Left colon (tissue), 2 donors: ENCODE results near the gene ID3. TPM values are rescaled to one million over a fixed set of nuclear protein-coding genes. Genes with fewer than 3 reads are reported as not detected.

Source experiments
- ATAC-seq: fragments of 200-7000 bp; cut with Tn5 transposase; one replicate; pipeline ENCODE4 v1.9.1; 2020; ENCODE audit warnings: mild to moderate bottlenecking, moderate library complexity
- DNase-seq, 2 donors: peaks; one replicate each; pipeline ENCODE4 v3.0.0-alpha.2; 2020
- intact Hi-C, 2 donors: fragments of 100-400 bp; cut with DNase I in 1 of 2; cut with micrococcal nuclease in 1 of 2; formaldehyde crosslinking; loops; one replicate each; pipeline versions ENCODE4 v1.11.2 to v1.14.0; 2022; cut with DNase I, micrococcal nuclease
- total RNA-seq, 2 donors: library from RNA; stranded (reverse); fragmentation: NEBNext Ultra II Directional; extraction: Animal tissue kit (Norgen Biotek cat#: 25700); gene quantifications; one replicate each; pipeline ENCODE4 v1.2.1, GENCODE V29; 2021
- donor health status: DM: no; HTN: no; CAD: no.
- donor health status: DM: yes; HTN: yes; CAD: no.

ID3 gene
- total RNA-seq, 2 donors from 2014 or later: 131 to 223 TPM

DNA sequence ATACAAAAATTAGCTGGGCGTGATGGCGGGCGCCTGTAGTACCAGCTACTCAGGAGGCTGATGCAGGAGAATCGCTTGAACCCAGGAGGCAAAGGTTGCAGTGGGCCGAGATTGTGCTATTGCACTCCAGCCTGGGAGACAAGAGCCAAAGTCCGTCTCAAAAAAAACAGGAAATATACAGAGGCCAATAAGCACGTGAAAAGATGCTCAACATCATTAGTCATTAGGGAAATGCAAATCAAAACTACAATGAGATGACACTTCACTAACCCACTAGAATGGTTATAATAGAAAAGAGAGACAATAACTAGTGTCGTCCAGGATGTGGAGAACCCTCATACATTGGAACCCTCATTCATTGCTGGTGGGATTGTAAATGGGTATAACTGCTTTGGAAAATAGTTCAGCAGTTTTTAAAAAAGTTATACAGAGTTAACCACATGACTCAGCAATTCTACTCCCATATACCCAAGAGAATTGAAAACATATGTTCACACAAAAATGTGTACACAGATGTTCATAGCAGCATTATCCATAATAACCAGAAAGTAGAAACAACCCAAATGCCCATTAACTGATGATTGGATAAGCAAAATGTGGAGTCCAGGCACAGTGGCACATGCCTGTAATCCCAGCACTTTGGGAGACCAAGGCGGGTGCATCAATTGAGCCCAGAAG lies 21.9 kb downstream of the ID3 start:
- DNase-seq: no peak
- intact Hi-C loops: no loop called here

DNA sequence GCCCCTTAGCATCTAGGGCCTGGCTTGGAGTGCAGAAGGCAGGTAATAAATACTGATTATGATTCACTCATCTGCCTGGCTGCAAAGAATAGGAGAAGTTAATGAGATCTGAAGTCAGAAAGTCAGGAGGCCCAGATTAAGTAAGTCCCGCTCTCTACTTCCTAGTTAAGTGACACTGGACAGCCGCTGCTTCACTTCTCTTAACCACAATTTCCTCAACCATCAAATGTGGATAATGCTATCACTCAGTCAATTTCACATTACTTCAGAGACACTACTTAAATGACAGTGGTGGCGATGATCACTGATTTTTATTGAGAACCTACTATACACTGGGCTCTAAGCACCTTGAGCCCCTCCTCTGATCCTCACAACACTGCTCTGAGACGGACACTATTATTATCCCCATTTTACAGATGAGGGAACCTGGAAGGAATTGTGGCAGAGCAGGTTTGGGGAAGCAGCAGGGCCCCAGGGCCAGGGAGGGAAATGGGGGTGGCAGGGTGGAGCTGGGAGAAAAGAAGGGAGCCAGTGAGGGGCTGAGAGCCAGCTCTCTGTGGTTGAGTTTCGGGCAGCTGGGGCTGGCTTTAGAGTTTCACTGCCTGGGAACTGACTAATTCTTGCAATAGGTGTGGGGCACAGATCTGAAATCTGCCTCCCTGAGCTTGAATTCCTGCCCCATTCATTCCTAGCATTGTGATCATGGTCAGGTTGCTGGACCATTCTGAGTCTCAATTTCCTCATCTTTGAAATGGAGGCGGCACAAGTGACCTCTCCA lies 25.9 kb downstream of the ID3 start:
- DNase-seq (no peak), ATAC-seq (no peak)
- intact Hi-C loops: no loop called here

More for the DNA sequence above, 21.9 kb downstream of the ID3 start:
- peak; percentile 35 for ATAC-seq

DNA sequence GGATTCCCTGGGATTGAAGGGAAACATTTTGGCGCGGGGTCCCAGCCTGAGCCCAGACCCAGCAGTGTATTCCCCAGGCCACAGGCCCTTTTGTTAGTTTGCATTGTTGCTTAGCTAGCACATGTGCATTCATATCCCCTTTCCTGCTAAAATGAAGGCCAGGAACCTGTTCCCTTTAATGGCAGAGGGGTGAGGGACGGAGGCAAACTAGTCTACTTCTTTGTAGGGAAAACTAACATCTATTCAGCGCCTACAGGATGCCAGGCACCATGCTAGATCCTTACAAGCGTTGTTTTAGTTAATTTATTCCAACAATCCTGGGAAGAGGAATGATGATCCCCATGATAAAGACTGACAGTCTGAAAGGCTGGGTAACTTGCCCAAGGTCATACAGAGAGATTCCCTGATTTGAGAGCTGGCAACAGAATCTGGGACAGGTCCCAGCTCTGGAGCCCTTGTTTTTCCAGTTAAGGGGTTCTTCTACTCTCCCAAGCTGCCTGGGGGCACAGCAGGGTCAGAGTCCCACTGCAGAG lies 27.7 kb downstream of the ID3 start:
- no peak for DNase-seq
- no peak for ATAC-seq
- intact Hi-C loops: no loop called here

DNA sequence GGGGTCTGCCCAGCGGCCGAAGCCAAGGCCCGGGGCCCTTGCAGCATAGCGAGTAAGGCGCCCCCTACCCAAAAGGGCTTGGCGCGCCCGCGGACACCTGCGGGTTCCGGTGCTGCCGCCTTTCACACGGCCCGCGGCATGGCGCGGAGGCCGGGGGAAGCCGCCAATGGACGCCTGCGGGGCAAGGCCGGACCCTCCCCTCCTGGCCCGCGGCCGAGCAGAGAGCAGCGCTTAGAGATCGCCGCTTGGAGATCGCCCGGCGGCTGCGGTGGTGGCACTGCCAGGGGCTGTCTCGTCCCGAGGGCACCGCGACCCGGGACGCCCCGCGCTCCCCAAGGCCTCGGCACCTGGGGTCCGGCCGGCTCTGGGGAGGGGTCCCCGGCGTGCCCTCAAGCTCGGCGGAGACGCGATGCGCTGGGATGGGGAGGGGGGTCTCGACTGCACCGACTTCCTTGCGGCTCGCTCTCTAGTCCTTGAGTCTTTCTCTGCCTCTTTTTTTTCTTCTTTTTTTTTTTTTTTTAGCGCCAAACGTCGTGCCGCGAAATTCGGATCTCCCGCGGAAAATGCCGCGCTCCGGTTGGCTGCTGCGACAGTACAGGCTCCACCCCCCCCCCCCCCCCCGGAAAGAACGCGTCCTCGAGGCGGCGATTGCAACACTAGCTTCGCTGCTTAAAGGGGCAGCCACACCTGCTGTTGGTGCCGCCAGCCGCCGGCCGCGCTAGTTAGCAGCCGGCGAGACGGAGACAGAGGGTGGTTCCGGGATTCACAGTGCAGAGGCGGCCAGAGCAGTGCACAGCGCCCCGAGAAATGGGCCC lies 28.3 kb downstream of the ID3 start, which contains the start of gene E2F2:
Gene E2F2, minus strand, starts transcription at position 487 of the 815 bp plus-strand sequence. Its CDS starts 440 bp downstream, at position 47.
- intact Hi-C loops: no loop called here
- DNase-seq (peak; percentile 87 to 90), ATAC-seq (peak; percentile 53)

DNA sequence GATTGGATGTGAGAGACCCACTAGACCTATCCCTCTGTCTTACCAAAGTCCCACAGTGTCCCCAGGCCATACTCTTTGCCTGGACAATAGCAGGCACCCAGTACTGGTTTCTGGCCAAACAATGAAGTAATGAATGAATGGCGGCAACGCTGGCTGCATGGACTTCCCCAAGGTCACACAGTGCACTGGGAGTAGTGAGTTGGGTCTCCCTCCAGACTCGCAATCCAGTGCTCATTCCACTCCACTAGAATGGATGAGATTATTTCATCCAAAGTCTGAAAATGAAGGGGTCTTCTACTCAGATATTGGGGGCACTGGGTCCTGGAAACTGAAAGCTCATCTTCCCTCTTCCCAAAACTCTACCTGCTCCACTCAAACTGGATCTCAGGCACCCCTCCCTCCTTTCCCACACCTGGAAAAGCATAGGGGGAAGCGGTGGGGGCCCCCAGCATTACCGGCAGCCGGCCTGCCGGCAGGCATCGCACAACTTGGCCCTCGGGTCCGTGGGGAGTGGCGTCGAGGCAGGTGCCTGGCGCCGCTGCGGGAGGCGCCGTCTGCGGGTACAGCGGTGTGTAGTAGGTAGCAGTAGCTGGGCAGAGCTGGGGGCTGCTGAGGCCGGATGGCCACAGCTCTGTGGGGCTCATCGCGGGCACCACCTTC lies 29.1 kb downstream of the ID3 start:
- intact Hi-C loops: no loop called here
- DNase-seq: peak in 1 of 2 donors; percentile 48

DNA sequence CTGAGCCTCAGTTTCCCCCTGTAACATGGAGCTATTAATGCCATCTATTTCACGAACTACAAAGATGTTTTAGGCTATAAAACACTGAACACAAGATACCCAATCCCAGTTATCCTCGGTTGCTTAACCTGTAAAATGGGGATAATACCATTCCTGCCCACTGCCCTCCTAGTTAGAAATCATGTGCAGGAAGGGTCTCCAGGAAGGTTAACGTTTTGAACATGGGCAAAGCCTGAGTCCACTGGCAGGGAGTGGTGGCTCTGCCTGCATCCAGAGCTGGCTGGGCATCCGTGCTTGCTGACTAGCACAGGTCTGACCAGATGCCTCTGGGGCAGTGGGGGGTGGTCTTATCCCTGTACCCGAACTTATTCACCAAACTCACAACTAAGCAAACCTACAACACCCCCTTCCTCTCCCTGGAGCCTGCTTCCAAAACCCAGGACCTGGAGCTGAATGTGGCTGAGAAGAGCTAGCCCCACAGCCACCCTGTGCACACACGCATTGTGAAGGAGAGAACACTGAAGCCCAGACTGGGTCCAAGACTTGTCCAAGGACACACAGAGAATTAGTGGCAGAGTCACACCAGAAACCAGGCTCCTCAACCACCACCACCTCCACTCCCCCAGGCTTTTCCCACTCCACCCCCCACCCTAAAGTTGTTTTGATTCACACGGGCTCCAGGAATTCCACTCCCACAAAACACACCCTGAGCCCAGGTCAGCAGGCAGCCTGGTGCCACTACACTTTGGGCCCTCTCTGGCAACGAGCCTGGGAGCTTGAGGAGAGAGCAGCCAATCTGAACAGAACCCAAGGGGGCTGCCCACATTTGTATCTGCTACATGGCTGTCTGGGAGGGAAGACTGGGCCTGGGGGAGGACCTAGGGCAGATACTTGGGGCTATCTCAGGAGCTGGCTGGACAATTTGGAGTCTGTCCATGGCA lies 29.9 kb downstream of the ID3 start:
- intact Hi-C loops: no loop called here
- ATAC-seq: peak; percentile 14
- peak; percentile 53 to 74 for DNase-seq

More for the DNA sequence above, 29.1 kb downstream of the ID3 start:
- ATAC-seq: peak; percentile 41

DNA sequence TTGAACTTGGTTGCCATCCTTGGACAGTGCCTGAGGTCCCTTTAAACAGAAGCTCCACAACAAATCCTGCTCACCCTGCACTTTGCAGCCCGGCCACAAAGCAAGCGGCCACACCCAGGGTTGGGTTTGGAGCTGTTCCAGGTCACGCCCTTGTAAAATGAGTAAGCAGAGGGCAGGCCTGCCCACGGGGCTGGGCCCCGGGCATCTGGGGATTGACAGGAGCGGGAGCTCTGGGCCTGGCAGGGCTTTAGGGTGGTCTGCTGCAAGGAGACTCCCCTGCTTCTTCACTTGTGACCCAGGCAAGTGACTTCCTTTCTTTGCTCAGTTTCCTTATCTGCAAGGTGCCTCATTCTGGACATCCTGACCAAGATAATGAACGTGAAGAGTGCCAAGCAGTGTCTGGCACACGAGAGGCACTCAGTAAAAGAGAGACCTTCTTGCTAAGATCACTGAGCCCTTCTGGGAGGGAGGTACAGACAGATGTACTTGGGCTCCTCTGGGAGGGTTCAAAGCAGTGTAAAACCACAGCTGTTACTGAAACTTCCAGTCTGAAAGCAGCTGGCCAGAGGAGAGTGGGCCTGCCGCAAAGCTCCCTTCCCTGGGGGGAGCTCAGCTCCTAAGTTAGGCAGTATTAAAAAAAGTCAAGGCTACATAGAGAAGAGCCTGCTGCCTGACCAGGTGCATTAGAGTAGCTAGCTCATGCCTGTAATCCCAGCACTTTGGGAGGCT lies 30.9 kb downstream of the ID3 start:
- intact Hi-C loops: no loop called here
- ATAC-seq (peak; percentile 54), DNase-seq (peak; percentile 96)

DNA sequence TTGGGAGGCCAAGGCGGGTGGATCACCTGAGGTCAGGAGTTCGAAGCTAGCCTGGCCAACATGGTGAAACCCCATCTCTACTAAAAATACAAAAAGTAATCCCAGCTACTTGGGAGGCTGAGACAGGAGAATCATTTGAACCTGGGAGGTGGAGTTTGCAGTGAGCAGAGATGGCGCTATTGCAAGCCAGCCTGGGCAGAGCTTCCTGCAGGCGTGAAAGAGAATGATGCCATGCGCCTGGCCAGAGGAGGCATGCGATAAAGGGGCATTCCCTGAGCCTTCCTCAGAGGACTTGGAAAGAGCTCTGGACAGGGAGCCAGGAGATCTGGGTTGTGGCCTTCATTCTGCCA lies 31.4 kb downstream of the ID3 start:
- DNase-seq (no peak), ATAC-seq (peak; percentile 1)
- intact Hi-C loops: no loop called here

DNA sequence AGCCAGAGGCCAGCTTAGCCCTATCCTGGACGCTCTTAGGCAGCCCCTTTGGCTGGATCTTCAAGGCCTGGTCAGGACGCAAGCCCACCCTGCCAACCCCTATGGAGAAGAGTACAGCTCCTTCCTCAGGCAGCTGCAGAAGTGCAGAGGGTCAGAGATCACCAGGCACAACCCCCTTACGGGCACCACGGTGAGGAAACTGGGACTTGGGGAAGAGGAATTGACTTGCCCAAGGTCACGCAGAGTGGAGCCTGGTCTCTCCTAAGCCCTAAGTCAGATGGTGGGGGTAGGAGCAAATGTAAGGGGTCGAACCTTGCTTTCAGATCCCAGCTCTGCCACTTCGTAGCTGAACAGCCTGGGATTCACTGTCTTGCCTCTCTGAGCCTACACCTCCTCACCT lies 31.9 kb downstream of the ID3 start:
- DNase-seq: no peak
- intact Hi-C loops: no loop called here
- no peak for ATAC-seq

DNA sequence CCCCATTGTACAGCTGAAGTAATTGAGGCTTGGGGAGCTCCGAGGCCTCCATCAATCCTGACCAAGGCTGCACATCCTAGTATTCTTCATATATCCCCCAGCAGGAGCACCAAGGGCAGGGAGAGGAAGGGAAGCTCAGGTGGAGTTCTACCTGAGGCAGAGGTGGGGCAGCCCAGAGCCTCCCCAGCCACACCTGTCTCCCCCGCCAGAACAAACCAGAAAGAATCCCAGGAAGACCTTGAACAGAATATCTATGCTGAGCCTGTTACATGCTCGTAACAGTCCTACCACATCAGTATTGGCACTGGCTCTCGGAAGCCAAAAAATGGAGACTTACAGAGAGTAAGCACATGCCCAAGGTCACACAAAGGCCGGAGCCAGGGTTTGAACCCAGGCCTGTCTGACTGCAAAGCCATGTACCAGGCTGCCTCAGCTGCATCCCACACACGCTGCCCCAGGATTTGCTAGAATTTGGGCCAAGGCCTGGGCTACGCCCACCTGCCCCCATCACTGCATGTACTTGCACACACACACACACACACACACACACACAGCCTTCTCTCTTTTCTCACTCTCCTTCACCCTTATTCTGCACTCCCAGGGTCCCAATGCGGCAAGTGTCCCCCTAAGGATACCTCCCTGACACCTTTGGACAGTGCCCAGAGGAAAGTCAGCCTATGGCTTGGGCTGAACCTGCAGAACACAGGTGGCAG lies 32.8 kb downstream of the ID3 start:
- ATAC-seq: peak; percentile 5

DNA sequence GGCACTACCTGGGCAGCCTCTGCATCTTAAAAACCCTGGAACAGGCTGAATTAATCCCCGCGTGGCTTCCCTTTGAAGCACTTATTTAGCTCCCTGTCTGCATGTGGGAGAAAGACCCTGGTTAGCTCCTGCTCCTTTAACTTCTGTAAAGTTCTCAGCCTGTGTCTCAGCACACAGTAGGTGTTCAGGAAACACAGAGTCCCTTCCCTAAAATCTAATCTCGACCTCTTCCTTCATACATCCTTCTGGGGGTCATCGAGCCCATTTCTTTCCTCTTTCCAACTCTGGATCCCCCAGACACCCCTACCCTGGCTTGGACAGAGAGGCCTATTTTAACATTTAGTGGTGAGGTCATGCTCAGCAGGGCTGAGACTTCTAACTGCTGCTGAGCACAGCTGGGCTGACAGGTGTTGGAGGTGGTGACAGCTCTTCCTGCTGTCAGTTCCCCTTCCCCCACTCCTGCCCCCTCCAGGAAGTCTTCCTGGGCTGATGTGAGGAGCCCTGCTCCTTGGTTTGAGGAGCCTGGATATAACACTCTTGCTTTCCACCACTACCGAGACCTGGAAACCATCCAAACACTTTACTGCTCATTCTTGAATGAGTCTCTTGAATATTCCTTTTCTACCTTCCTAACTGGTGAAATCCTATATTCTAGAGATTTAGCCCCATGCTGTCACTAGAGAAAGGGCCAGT lies 33.6 kb downstream of the ID3 start:
- ATAC-seq: peak; percentile 6
- DNase-seq: peak; percentile 59 to 71
- intact Hi-C loops: no loop called here

More for the DNA sequence above, 32.8 kb downstream of the ID3 start:
- DNase-seq: peak in 1 of 2 donors; percentile 56
- intact Hi-C loops: no loop called here

DNA sequence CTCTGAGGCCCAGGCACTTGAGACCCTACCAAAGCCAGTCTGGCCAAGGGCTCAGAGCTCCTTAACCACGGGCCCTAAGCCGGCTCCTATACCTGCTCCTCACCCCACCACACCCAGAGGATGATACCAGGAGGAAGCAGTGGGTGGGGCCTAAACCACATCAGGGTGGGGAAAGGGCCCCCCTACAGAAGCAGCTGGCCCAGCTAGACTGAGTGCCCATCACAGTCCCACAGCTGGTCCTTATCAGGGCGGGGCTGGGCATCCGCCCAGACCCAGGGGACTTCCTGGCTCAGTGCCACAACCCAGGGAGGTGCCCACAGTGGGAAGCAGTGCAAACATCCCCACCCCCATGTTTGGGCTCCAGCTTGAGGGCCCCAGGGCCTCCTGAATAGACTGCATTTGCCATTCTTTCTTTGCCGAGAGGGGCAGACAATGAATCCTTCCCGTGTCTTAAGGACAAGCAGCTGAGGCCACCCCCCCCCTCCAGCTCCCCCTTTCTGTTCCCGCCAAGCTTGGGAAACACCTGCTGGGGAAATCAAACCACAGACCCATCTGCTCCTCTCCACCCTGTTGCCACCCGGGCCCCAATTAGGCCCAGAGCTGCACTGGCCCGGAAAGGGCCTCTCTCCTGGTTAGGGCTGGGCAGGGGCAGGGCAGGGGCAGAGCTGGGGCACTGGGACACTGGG lies 34.4 kb downstream of the ID3 start:
- DNase-seq (peak; percentile 91), ATAC-seq (peak; percentile 68)
- intact Hi-C loops: no loop called here

DNA sequence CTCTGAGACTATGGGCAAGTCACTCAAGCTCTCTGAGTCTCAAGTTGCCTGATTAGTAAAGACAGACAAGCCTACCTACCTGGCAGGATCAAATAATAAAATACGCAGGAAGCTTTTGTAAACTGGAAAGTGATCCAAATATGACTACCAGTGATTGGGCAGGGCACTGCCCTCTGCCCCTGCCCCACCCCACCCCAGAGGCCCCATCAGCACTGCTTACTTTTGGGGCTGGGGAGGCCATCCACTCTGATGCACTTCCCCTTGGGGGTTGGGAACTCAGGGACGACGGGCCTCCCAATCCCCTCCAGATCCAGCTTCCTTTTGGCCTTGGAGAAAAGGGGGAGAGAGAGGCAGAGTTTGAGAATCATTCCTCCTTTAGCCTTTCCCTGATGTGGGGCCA lies 35.1 kb downstream of the ID3 start:
- DNase-seq: peak; percentile 61 to 70
- ATAC-seq: peak; percentile 57
- intact Hi-C loops: no loop called here

DNA sequence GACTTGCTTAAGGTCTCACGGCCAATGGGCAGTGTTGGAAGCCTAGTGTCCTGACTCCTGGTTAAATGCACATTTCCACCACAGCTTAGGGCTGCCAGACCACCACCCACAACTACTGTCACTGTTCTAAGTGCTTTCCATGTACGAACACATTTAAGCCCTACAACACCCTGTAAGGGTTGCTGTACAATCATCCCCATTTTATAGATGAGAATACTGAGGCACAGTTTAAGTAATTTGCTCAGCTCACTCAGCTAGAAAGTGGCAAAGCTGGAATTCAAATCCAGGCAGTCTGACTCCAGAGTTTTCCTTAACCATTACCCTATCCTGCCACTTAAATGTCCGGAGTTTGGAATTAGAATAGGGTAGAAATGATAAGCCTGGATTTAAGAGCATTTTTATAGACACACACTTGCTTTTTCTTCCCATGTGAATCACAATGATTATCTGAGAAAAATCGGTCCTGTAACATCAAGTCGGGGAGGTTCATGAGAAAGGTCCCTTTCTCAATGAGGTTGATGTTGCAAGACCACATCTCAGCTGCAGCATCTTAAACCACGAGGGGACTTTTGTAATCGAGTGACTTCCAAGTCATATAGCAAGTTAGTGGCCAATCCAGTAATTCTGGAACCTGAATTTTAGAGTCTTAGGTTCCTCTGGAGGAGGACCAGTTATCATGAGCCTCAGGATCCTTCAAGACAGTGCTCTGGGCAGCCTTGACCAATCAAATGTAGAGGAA lies 36.9 kb downstream of the ID3 start:
- DNase-seq (no peak), ATAC-seq (no peak)
- intact Hi-C loops: no loop called here

DNA sequence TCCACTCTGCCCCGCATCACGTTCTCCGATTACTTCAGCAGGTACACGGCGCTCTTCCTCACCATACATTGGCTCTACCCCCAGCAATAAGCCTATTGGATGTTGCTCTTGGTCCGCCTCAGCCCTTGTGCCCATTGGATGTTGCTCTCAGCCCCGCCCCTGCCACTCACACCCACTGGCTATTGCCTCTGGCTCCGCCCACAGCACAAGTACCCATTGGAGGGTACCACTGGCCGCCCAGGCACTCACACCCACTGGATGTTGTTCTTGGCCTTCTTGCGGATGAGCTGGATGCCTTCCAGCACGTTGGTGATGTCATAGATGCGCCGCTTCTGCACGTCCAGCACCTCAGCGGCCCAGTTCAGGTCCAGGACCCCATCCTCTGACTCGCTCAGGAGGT lies 37.7 kb downstream of the ID3 start:
- intact Hi-C loops: no loop called here
- no peak for DNase-seq
- no peak for ATAC-seq
